ENCODE results near the gene GHRL.

GRCh38 chr3:10279384-10280176 lies 13.2 kb downstream of the GHRL start:
- TF ChIP-seq CTCF (IDR thresholded peaks at IDR 0.05) (no peak), POLR2AphosphoS5 (IDR thresholded peaks at IDR 0.05) (no peak), POLR2A (IDR thresholded peaks at IDR 0.05) (no peak)
